EL (cell line): ENCODE results near the gene RBM47.
"Not testable (repeated sequence)": the region's sequence is repeated elsewhere in the genome, so short reads cannot be mapped to it uniquely, and the experiment has no call there.

Experiments used
- DNase-seq: peaks from one replicate; pipeline ENCODE4 v3.0.0-alpha.2; 2016

Gene RBM47

DNA sequence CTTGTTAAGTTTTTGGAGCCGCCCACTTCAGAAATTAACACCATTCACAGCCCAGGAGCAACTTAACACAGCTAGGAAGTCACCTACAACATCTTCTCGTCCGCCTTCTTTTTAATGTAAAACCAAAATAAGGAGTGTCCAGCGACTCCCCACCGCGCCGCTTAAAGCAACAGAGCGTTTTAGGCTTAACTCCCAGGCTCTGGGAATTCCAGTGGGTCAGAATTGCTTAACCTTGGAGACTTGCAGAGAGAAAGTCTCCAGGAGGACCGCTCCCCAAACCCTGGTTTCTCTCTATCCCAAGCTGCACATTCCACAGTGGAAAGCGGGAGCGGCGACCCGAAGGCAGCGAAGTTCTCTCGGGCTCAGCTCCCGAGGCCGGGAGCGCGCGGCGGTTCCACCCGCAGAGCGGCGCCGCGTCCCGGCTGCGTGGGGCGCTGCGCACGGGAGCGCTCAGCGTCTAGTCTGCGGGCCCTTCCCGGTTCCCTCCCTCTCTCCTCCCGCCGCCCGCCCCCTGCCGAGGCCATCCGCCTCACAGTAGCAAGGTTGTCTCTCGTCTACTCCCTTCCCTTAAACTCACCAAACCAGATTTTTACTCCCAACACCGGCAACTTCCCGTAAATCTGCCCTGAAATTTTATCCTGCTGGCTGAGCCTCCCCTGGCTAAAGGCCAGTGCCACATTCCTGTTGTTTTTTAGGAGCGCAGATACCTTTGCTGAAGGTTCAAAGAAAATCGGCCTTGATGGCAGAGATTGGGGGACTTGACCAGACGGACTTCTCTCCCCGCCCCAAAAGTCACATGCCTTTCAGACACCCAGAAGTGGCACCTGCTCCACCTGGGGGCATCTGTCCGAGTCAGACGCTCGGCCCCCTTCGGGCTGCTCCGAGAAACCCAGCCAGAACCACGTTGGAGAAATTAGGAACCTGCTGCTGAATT is at the start of gene RBM47:
TSS of gene RBM47 (minus strand) at position 464 of the 934 bp plus-strand sequence. CDS start 190,971 bp downstream, outside the sequence.
- peak; percentile 61 for DNase-seq

GRCh38 chr4:40678421-40678820 is 48.8 kb upstream of the RBM47 start:
- no peak for DNase-seq

GRCh38 chr4:40675166-40675565 is 45.5 kb upstream of the RBM47 start:
- no peak for DNase-seq

- peak; percentile 96 for DNase-seq
These were observed 43.2 kb upstream of the RBM47 start for GRCh38 chr4:40672528-40673522.

GRCh38 chr4:40669504-40669903 is 39.8 kb upstream of the RBM47 start:
- DNase-seq: no peak

DNA sequence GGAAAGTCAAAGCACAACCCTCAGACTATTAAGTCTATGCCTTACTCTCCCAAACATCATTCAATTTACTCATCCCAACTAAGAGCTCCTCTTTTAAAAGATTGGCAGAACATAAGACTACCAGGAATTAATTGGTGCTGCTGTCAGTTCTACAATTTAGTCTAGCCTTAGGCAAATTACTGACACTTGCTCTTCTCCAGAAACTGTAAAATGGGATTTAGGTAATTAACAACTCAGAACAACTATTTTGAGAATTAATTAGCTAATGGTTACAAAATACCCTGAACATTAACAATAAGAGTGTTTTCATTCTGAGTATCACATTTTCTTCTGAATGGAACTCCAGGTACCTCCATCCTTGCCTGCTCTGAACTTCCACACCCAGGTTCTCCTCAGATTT is 36.2 kb upstream of the RBM47 start:
- DNase-seq: no peak

GRCh38 chr4:40662962-40663604 is 33.4 kb upstream of the RBM47 start:
- peak; percentile 64 for DNase-seq

DNA sequence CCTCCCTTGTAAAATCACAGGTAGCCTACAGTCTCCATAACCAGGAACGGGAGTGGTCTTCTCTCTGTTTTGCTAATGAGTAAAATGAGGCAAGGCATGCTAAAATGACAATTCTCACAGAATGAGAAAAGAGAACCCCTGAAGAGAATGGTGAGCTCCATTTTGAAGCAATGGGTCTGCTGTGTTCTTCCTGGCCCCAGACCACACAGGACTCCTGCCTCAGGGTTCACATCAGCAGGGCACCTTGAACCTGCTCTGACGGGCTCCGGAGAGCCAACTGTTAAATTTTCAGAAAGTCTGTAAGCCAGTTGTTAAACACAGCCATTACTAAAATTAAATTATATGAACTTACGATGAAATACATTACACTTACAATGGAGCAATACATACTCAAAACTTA is 32.1 kb upstream of the RBM47 start:
- DNase-seq: no peak

DNA sequence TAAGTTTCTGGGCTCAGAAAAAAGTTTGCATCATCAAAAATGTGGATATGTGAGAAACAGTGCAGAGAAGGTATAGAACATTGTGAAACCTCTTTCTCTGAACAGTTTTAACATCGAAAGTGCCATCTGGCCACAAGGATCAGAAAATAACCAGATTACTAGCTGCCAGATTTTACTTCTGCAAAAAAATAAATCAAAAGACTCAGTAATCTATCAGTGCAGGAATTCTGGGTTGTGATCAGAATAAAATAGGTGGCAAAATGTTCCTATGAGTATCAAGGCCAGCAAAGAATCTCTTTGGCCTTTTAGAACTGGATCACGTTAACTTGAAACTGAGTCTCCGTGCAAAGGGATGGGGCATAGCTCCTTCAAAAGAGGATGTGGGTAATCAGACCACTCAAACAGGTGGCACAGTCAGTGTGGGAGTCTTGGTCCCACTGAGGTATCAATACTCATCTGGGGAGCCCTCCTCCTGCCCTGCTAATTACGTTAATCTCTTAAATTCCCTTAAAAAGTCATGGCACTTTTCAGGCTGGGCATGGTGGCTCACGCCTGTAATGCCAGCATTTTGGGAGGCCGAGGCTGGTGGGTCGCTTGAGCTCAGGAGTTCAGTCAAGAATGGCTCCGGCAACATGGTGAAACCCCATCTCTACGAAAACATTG is 26.7 kb upstream of the RBM47 start:
- DNase-seq: no peak

DNA sequence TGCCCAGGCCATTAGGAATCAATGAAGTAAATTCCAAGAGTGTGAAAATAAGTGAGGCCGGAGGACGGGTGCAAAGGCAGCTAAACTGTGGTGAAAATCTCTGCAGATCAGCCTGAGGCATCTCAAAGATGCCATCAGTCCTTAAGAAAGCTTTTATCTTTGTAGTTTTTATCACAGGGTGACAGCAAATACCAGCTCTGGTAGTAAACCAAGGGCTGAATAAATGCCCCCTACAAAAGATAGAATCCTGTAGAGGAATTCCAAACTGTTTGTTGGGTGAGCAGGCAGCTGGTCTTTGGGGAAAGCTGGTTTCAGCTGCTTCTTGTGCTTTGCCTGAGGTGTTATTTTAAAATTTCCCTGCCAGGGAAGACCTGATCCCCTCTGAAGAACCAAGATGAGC is 21.6 kb upstream of the RBM47 start:
- DNase-seq: no peak

DNA sequence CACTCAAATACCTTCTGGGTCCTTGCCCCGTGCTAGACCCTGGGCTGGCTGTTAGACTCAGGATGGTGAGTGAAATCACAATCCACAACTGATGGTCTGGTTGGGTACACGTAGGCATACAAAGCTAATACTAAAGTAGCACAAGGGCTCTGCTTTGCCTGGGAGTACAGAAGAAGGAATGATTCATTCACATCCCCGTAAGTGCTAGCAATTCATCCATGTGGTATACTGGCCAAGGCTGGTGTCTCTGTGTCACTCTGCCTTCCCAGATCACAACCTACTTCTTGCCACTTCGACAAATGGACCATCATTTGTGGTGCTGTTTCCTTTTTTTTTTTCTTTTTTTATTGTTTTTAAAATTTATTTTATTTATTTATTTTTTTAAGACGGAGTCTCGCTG is 19.7 kb upstream of the RBM47 start:
- DNase-seq: no peak

GRCh38 chr4:40648742-40649281 is 19.1 kb upstream of the RBM47 start:
- no peak for DNase-seq

- no peak for DNase-seq
These were observed 18.5 kb upstream of the RBM47 start for GRCh38 chr4:40648131-40648530.

DNA sequence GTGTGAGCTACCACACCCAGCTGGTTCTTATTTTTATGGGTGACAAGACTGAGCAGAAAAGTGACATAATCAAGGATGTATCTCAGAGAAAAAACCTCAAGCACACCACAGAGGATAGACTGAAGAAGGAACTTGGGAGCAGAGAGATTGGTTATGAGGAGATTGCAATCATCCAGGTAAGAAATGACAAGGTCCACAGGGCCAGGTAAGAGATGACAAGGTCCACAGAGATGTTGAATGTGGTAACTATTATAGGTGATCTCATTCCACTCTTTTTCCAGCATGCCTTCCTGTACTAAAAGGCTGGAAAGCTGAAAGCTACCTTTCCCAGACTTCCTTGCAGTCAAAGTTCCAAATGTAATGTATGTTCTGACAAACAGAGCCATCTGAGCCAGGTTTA is 15.9 kb upstream of the RBM47 start:
- no peak for DNase-seq

DNA sequence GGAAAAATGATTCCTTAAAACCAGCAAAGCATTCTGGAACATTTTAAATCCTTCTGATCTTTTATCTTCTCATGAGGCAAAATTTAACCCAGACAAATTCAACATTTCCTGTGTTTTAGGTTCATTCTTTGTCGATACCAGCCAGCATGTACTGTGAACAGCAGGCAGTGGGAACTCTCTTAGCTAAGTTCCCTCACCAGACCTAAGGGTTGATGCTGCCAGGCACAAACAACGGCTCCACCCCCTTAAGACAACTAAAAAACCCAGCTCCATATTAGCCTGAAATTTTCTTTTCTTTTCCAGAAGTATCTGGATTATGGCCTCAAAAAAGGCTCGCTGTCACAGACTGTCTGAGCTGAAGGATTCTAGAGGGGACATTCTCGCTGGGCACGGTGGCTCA is 2.4 kb upstream of the RBM47 start:
- DNase-seq: no peak

DNA sequence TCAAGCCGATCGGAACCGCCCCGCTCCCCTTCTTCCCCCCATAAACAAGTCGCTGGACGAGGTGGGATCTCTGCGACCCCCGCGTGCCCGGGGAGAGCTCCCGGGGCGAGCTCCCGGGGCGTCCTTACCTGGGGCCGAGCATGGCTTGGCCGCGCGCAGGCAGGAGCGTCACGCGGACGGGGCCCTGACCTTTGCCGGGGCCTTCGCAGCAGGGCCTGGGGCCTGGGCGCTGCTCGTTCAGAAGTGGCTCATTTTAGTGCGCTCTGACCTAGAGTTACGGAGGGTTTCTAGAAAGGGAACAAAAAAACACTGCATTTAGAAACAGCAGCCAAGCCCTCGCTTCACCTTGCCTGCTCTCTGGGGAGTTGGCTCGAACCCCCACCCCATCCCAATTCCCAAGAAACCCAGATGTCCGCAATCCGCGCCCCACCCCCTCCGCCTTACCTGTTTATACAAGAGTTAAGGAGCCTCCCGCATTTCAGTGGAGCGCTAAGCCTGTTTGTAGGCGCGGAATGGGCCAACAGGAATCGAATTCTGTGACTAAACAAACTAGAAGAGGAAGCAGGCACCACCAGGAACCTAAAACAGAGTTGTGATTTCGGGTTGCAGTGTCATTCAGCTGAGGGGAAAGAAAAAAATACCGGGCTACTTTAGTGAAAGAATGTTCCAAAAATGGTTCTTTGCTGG is 814 bp upstream of the RBM47 start:
- DNase-seq: no peak

- no peak for DNase-seq
These were observed 776 bp downstream of the RBM47 start for GRCh38 chr4:40628888-40629287.

GRCh38 chr4:40628407-40628806 is 1.3 kb downstream of the RBM47 start:
- not testable (repeated sequence) for DNase-seq

GRCh38 chr4:40627540-40627939 is 2.1 kb downstream of the RBM47 start:
- no peak for DNase-seq

DNA sequence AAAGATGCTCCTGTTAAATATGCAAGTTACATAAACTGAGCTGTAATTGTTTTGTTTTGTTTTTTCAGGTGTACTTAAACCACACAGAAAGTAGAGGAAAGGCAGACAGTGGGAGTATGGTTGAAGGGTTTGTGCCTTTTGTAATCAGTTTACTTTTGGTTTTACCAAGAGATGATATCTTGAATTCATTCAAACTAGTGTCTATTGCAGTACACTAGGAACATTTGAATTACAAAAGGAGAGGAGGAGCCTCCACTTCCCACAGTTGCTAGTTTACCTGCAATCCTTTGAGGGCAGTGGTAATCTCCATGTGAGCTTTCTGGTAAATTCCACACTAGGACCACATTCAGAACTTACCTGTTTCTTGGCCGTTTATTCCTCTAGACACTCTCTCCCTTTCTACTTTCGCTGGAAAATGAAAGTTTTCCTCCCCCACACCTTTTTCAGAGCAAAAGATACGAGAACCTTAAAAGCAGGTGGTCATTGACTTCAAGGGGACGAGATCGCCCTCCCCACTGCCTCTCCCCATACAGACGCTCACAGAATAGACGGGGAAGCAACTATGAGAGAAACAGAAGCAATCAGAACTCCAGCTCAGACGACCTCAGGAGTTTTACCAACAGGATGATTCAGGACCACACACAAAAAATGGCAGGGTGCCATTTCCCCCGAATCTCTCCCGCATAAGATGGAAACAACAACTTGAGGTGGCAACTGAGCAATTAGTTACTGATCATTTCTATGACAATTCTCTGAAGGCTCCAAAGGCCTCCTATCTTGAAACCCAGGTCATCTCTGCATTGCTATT is 3.3 kb downstream of the RBM47 start:
- peak; percentile 25 for DNase-seq

DNA sequence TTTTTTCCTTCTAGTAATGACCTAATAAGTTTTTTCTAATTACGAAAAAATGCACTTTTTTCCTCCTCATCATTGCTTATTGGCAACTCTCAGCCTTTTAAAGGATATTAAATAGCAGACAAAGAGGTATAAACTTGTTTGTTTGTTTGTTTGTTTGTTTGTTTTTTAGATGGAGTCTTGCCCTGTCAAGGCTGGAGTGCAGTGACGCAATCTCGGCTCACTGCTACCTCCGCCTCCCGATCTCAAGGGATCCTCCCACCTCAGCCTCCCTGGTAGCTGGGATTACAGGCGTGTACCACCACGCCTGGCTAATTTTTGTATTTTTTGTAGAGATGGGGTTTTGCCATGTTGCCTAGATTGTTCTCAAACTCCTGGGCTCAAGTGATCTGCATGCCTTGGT is 6.0 kb downstream of the RBM47 start:
- no peak for DNase-seq
